ENCODE results near the gene STAT3. TPM values are rescaled to one million over a fixed set of nuclear protein-coding genes. Genes with fewer than 3 reads are reported as not detected.
A peak's percentile ranks its signal among the peaks of the same experiment; 100 is the strongest.
"Not testable (repeated sequence)": the region's sequence is repeated elsewhere in the genome, so short reads cannot be mapped to it uniquely, and the experiment has no call there.

Gene STAT3
- total RNA-seq, 1 experiment from 2014 or later, result 58.5 TPM

GRCh38 chr17:42325026-42325425 is 63.2 kb downstream of the STAT3 start:
- in situ Hi-C loops (cut with HindIII; ENCODE audit: low sequenced_read_pairs), result no loop called here
- DNase-seq (ENCODE audit: low spot score), result no peak

DNA sequence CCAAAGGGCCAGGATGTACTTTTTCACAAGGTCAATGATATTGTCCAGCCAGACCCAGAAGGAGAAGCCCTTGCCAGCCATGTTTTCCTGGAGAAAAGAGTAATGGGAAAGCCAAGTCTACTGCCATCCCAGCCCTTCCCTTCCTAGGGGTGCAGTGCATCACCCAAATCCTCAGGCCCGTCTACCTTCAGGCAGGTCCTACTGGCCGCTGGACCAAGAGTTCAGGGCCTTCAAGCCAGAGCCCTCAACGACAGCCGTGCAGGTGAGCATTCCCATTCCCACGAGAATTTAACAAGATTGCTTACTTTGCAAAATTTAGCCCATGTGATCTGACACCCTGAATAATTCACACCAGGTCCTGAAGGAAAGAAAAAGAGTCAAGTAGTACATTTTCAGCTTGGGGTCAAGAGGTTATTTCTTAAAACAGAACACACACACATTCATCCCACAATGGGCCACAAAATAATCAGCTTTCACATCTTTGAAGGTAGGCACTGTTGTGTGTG is 64.9 kb downstream of the STAT3 start:
- no peak for DNase-seq (ENCODE audit: low spot score)
- in situ Hi-C loops (cut with HindIII; ENCODE audit: low sequenced_read_pairs), result loop anchor here (25.0 kb wide), 1 partner anchor 111 kb away; no protein-coding TSS in a partner anchor

- in situ Hi-C loops (cut with HindIII; ENCODE audit: low sequenced_read_pairs), result loop anchor here (25.0 kb wide), 1 partner anchor 110 kb away; no protein-coding TSS in a partner anchor
- peak; percentile 92 for DNase-seq (ENCODE audit: low spot score)
These were observed 65.6 kb downstream of the STAT3 start for GRCh38 chr17:42322382-42323267.

GRCh38 chr17:42321555-42321954 is 66.7 kb downstream of the STAT3 start:
- in situ Hi-C loops (cut with HindIII; ENCODE audit: low sequenced_read_pairs), result loop anchor here (25.0 kb wide), 1 partner anchor 109 kb away; no protein-coding TSS in a partner anchor
- peak; percentile 92 for DNase-seq (ENCODE audit: low spot score)

GRCh38 chr17:42317967-42318366 is 70.3 kb downstream of the STAT3 start:
- DNase-seq (ENCODE audit: low spot score), result not testable (repeated sequence)
- in situ Hi-C loops (cut with HindIII; ENCODE audit: low sequenced_read_pairs), result loop anchor here (25.0 kb wide), 1 partner anchor 106 kb away; no protein-coding TSS in a partner anchor

- in situ Hi-C loops (cut with HindIII; ENCODE audit: low sequenced_read_pairs), result loop anchor here (25.0 kb wide), 1 partner anchor 105 kb away; no protein-coding TSS in a partner anchor
- peak; percentile 85 for DNase-seq (ENCODE audit: low spot score)
These were observed 70.9 kb downstream of the STAT3 start for GRCh38 chr17:42317266-42317845.

DNA sequence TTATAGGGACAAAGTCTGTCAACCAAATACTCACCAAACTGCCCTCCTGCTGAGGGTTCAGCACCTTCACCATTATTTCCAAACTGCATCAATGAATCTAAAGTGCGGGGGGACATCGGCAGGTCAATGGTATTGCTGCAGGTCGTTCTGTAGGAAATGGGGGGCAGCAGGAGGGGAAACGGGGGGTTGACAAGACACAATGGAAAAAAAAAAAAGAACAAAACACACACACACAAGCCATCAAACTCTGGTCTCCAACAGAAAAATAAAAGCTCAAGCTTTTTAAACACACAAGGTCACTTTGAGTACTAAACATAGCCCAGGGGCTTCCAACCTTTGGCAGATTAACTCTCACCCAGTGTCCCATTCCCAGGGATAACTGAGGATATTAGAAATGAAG is 71.5 kb downstream of the STAT3 start:
- in situ Hi-C loops (cut with HindIII; ENCODE audit: low sequenced_read_pairs), result loop anchor here (25.0 kb wide), 1 partner anchor 104 kb away; no protein-coding TSS in a partner anchor

DNA sequence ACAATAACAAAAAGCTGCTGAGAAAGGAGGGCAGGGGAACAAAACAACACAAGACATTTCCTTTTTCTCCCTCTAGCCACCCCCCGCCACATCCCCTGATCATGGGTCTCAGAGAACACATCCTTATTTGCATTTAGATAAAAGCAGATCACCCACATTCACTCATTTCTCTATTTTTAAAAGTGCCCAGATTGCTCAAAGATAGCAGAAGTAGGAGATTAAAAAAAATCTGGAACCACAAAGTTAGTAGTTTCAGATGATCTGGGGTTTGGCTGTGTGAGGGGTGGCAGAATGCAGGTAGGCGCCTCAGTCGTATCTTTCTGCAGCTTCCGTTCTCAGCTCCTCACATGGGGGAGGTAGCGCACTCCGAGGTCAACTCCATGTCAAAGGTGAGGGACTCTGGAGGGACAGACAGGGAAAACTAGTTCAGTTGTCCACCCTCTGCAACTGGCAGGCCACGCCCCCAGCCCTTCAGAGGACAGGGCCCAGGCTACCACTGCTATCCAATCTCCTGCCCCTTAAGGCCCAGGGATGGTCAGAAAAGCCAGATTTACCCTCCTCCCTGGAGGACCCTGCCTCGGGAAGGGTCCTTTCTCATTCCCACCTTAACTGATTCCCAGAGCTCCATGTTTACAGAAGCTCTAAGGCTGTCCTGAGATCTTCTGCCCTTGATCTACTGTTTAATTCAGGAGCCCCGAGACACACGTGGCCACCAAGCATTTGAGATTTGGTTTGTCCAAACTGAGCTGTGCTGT is 72.7 kb downstream of the STAT3 start:
- no peak for DNase-seq (ENCODE audit: low spot score)
- in situ Hi-C loops (cut with HindIII; ENCODE audit: low sequenced_read_pairs), result loop anchor here (25.0 kb wide), 1 partner anchor 103 kb away; no protein-coding TSS in a partner anchor

More for the DNA sequence above, 71.5 kb downstream of the STAT3 start:
- no peak for DNase-seq (ENCODE audit: low spot score)

DNA sequence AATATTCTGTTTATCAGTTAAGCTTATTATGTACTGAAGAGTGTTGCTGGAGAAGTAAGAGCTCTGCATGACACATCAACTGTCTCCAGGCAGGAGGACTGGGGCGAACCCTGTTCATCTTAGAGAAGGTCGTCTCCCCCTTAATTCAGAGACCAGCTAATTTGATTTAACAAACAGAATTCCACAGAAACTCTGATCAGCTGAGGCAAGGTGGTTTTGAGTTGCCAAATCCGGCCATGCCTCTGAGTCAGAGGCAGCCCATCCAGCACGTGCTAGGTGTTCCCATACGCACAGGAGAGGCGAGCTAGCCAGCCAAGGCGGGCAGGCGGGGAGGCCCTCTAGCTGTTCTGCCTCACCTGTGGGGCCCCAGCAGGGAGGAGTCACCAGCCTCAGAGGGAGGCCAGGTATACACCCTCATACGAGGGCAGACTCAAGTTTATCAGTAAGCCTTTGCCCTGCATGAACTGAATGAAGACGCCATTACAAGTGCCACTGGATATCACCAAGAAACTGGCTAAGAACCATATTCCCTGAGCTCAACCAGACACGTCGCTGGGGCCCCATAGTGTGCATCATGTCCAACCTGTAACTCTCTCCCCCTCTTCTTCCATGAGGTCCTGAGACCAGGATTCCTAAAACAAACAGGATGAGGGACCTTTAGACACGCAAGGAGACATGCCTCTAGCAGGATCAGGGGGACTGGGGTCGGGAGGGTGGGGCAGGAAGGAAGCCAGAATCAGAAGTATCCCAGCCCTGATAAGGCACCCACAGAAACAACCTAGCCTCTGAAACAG is 74.3 kb downstream of the STAT3 start:
- DNase-seq (ENCODE audit: low spot score), result no peak
- in situ Hi-C loops (cut with HindIII; ENCODE audit: low sequenced_read_pairs), result loop anchor here (25.0 kb wide), 1 partner anchor 102 kb away; no protein-coding TSS in a partner anchor

DNA sequence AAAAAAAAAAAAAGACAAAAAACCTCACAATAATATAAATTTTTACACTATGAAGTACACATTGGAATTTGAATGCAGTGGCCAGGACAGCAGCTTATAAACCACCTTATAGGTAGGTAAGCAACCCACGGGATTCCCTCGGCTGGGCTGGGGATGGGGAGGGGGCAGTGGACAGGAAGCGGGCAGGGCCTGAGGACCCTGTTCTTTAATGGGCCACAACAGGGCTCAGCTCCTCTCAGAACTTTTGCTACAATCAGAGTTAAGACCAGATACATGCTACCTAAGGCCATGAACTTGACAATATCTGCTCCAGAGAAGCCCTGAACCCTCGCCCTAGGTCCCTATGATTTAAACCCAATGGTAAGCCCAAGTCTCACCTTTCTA is 74.9 kb downstream of the STAT3 start:
- in situ Hi-C loops (cut with HindIII; ENCODE audit: low sequenced_read_pairs), result loop anchor here (25.0 kb wide), 1 partner anchor 101 kb away; no protein-coding TSS in a partner anchor
- DNase-seq (ENCODE audit: low spot score), result no peak

DNA sequence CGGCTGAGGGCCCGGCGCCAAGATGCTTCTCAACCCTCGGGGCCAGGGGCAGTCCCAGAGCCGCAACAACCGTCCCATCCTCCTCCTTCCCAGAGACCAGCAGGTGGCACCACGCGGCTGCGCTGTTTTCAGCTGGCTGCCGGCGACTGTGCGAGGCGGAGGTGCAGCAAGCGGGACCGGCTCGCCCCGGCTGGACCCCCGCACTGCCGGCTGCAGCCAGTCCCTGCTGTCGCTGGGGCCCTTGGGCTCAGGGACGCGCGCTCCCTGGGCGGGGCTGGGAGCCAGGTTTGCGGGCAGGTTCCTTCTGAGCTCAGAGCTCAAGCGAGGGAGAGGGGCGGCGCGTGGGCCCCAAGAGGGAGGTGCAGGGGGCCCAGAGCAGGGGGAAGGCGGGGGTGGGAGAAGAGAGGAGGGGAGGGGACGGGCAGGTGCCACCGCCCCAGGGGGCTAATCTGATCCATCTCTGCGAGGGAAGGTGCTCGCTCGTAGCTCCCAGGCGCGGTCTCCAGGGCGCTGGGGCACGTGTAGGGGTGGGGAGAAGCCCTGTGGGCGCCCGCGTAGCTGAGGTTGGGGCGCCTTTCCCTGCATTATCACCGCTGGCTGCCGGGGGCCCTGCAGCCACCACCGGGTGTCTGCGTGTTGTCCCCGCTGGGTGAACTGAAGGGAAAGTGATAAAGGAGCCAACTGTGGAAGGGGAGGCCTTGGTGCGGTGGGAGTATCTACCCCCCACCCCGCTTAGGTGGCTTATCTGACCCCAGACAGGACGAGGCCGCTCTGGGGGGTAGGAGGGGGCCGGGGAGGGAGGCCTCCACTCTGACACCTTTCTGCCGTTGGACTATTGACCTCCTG is 75.7 kb downstream of the STAT3 start:
- peak; percentile 68 for DNase-seq (ENCODE audit: low spot score)
- in situ Hi-C loops (cut with HindIII; ENCODE audit: low sequenced_read_pairs), result loop anchor here (25.0 kb wide), 1 partner anchor 100 kb away; no protein-coding TSS in a partner anchor

DNA sequence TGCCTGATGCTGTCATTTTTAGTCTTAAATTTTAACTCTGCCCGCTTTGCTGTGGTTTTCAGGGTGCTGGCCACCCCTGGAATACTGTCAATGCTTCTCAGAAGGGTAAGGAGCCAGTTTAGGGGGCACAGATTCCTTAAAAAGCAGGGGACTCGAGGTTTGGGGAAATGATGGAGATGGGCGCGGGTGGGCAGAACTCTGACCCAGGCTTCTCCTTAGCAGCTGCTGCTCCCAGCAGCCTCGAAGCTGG is 76.3 kb downstream of the STAT3 start:
- in situ Hi-C loops (cut with HindIII; ENCODE audit: low sequenced_read_pairs), result loop anchor here (25.0 kb wide), 1 partner anchor 100 kb away; no protein-coding TSS in a partner anchor
- no peak for DNase-seq (ENCODE audit: low spot score)

DNA sequence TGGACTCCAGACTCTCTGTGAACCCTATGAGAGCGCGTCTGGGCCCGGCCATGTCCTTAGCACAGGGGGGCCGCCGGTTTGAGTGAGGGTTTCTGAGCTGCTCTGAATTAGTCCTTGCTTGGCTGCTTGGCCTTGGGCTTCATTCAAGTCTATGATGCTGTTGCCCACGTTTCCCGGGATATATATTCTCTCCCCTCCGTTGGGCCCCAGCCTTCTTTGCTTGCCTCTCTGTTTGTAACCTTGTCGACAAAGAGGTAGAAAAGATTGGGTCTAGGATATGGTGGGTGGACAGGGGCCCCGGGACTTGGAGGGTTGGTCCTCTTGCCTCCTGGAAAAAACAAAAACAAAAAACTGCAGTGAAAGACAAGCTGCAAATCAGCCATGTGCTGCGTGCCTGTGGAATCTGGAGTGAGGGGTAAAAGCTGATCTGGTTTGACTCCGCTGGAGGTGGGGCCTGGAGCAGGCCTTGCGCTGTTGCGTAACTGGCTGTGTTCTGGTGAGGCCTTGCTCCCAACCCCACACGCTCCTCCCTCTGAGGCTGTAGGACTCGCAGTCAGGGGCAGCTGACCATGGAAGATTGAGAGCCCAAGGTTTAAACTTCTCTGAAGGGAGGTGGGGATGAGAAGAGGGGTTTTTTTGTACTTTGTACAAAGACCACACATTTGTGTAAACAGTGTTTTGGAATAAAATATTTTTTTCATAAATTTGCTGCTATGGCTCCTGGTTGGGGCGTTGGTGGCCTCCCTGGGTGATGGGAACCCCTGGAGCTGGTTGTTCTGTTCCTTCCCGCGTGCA is 76.8 kb downstream of the STAT3 start:
- in situ Hi-C loops (cut with HindIII; ENCODE audit: low sequenced_read_pairs), result loop anchor here (25.0 kb wide), 1 partner anchor 99 kb away; no protein-coding TSS in a partner anchor
- DNase-seq (ENCODE audit: low spot score), result peak; percentile 40

DNA sequence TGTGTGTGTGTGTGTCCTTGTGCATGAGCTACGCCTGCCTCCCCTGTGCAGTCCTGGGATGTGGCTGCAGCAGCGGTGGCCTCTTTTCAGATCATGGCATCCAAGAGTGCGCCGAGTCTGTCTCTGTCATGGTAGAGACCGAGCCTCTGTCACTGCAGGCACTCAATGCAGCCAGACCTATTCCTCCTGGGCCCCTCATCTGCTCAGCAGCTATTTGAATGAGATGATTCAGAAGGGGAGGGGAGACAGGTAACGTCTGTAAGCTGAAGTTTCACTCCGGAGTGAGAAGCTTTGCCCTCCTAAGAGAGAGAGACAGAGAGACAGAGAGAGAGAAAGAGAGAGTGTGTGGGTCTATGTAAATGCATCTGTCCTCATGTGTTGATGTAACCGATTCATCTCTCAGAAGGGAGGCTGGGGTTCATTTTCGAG is 77.4 kb downstream of the STAT3 start:
- DNase-seq (ENCODE audit: low spot score), result no peak
- in situ Hi-C loops (cut with HindIII; ENCODE audit: low sequenced_read_pairs), result loop anchor here (25.0 kb wide), 1 partner anchor 98 kb away; no protein-coding TSS in a partner anchor

DNA sequence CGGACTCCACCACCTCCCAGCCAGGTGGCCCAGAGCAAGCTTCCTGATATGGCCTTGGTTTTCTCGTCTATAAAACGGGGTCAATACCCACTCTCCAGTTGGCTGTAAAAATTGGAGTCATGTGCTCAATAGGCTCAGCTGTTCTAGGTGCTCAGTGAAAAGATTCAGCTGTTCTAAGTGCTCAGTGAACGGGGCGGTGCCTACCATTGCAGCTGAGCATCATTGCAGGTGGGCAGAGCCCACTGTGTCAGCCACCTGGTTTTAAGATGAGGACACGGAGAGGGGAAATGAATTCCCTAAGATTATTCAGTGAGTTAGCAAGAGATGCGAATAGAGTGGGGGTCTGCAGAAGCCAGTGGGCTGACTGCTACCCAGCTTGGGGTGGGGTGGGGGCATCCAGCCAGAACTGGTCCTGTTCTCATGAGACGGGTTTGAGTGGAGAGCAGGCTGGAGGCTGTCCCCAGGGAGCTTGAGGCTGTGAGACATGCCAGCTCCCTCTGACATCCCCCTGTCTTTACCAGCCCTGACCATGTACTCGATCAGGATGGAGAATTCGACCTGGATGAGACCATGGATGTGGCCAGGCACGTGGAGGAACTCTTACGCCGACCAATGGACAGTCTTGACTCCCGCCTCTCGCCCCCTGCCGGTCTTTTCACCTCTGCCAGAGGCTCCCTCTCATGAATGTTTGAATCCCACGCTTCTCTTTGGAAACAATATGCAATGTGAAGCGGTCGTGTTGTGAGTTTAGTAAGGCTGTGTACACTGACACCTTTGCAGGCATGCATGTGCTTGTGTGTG is 78.1 kb downstream of the STAT3 start:
- no peak for DNase-seq (ENCODE audit: low spot score)
- in situ Hi-C loops (cut with HindIII; ENCODE audit: low sequenced_read_pairs), result loop anchor here (25.0 kb wide), 1 partner anchor 98 kb away; no protein-coding TSS in a partner anchor

DNA sequence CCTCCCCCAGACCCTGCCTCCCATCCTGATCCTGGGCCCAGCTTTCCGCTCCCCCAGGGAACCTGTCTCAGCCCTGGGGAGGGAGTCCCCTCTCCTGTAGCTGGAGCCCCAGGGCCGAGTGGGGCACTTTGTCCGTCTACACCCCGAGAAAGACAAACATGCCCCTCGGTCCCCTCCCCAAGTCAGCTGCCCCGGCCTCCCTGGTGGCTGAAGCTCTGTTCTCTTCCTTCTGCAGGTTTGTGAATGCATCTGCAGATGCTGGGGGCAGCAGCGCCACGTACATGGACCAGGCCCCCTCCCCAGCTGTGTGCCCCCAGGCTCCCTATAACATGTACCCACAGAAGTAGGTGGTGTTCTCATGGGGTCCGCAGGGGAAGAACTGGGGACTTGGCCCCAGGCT is 79.1 kb downstream of the STAT3 start:
- no peak for DNase-seq (ENCODE audit: low spot score)
- in situ Hi-C loops (cut with HindIII; ENCODE audit: low sequenced_read_pairs), result loop anchor here (25.0 kb wide), 1 partner anchor 97 kb away; no protein-coding TSS in a partner anchor
